ENCODE measurements around the gene GLP1R. TPM values are rescaled to one million over a fixed set of nuclear protein-coding genes. Genes with fewer than 3 reads are reported as not detected.

GLP1R gene
- total and polyA plus RNA-seq, 2 of the 13 experiments (the other 11 are each of a cell fraction or from before 2014, with no cell fraction given), result not detected

DNA sequence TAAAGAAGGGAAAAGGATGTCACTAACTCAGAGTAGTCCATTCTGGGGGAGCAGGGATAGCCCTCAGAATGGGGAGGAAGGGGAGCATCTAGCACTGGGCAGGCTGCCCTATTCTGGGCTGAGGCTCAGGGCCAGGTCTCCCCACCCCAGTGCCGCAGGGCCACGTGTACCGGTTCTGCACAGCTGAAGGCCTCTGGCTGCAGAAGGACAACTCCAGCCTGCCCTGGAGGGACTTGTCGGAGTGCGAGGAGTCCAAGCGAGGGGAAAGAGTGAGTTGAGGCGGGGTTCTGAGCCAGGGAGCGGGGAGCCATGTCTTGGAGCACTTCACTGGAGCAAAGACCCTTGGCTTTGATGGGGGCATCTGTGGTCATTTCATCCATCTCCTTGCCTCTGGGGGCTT, 17.0 kb downstream of the GLP1R start:
- Histone ChIP-seq H3K36me3 (replicated peaks in 1 of 2; ENCODE audit: control insufficient read depth in 1 of 2, insufficient read depth in 2 of 2, low read length in 2 of 2) (no peaks in the 10 kb centered on the region), H3K4me2 (ENCODE audit: low read depth, low read length) (no peak overlapping the region), H3K9me3 (ENCODE audit: low read length) (no peaks in the 10 kb centered on the region), H3K9ac (ENCODE audit: insufficient read depth, low read depth, low read length) (no peak overlapping the region), H3K4me3 (replicated peaks in 1 of 3; ENCODE audit: insufficient read depth in 1 of 3, low read depth in 2 of 3, low read length in 3 of 3) (no peak overlapping the region), H3K79me2 (ENCODE audit: insufficient read depth, low read length) (no peaks in the 10 kb centered on the region), H3K4me1 (ENCODE audit: insufficient read depth, low read length) (no peaks in the 10 kb centered on the region), H3K27me3 (ENCODE audit: control insufficient read depth in 1 of 2, insufficient read depth in 2 of 2, low read length in 2 of 2) (peaks cover 0 to 1% of the 10 kb centered on the region in 2 experiments; a peak in 2 of 5 replicates), H3K27ac (ENCODE audit: extremely low read length, insufficient read depth, low read length) (no peak overlapping the region), H4K20me1 (ENCODE audit: insufficient read depth, low read length) (no peaks in the 10 kb centered on the region), H2AFZ (ENCODE audit: low read length) (no peak overlapping the region)
- no TSS peak for BruUV-seq (replicated peaks)
- no peak for DNase-seq (ENCODE audit: low spot score)
- ChIA-PET CTCF (ENCODE audit: low intra/inter-chr PET ratio, low total read pairs) (no interaction called here), POLR2A (no interaction called here)
- in situ Hi-C loops (cut with HindIII; ENCODE audit: extremely low pct_ligation_motif_present, low pct_unique_long_range_greater_than_20kb), result no loop called here
- TF ChIP-seq PRPF4 (IDR thresholded peaks at IDR 0.05; ENCODE audit: low read depth, low read length, poor library complexity, severe bottlenecking) (no peak), ZNF563 (CRISPR knock-in tag; IDR thresholded peaks at IDR 0.05) (no peak), DPF2 (CRISPR knock-in tag; IDR thresholded peaks at IDR 0.05; ENCODE audit: borderline replicate concordance, low read depth) (no peak), EED (CRISPR knock-in tag; IDR thresholded peaks at IDR 0.05) (no peak), ZC3H4 (CRISPR knock-in tag; IDR thresholded peaks at IDR 0.05; ENCODE audit: borderline replicate concordance) (no peak)
- TF ChIP-seq, protein P1, sequence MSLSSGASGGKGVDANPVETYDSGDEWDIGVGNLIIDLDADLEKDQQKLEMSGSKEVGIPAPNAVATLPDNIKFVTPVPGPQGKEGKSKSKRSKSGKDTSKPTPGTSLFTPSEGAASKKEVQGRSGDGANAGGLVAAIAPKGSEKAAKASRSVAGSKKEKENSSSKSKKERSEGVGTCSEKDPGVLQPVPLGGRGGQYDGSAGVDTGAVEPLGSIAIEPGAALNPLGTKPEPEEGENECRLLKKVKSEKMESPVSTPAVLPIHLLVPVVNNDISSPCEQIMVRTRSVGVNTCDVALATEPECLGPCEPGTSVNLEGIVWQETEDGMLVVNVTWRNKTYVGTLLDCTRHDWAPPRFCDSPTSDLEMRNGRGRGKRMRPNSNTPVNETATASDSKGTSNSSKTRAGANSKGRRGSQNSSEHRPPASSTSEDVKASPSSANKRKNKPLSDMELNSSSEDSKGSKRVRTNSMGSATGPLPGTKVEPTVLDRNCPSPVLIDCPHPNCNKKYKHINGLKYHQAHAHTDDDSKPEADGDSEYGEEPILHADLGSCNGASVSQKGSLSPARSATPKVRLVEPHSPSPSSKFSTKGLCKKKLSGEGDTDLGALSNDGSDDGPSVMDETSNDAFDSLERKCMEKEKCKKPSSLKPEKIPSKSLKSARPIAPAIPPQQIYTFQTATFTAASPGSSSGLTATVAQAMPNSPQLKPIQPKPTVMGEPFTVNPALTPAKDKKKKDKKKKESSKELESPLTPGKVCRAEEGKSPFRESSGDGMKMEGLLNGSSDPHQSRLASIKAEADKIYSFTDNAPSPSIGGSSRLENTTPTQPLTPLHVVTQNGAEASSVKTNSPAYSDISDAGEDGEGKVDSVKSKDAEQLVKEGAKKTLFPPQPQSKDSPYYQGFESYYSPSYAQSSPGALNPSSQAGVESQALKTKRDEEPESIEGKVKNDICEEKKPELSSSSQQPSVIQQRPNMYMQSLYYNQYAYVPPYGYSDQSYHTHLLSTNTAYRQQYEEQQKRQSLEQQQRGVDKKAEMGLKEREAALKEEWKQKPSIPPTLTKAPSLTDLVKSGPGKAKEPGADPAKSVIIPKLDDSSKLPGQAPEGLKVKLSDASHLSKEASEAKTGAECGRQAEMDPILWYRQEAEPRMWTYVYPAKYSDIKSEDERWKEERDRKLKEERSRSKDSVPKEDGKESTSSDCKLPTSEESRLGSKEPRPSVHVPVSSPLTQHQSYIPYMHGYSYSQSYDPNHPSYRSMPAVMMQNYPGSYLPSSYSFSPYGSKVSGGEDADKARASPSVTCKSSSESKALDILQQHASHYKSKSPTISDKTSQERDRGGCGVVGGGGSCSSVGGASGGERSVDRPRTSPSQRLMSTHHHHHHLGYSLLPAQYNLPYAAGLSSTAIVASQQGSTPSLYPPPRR (CRISPR knock-in tag; IDR thresholded peaks at IDR 0.05; ENCODE audit: borderline replicate concordance), result no peak
- intact Hi-C loops (cut with micrococcal nuclease; ENCODE audit: unreplicated experiment), result no loop called here
- ATAC-seq, result no peak
- 57% methylated on average over 5 of the region's 8 CpGs for WGBS (ENCODE audit: low lambda C conversion rate)
- no peak for FAIRE-seq
